Measurements from ENCODE around the gene SON. TPM values are rescaled to one million over a fixed set of nuclear protein-coding genes. Genes with fewer than 3 reads are reported as not detected.
"Not testable (repeated sequence)": the region's sequence is repeated elsewhere in the genome, so short reads cannot be mapped to it uniquely, and the experiment has no call there.

SON gene
- polyA plus RNA-seq: 699 TPM

GRCh38 chr21:33542640-33543504 lies at the start of gene SON:
TSS of gene SON (plus strand) at chr21:33543038. CDS start at chr21:33543093, 55 bp downstream.
- Mint-ChIP-seq H3K4me3 (peak within 1 kb of the TSS; percentile 96 to 100 (median 98)), H3K4me1 (peaks cover 20 to 34% (median 26%) of the 10 kb centered on the region in 3 donors), H3K9me3 (no peaks in the 10 kb centered on the region), H3K27me3 (no peaks in the 10 kb centered on the region), H3K27ac (peak within 1 kb of the TSS; percentile 98 to 100 (median 99)), H3K36me3 (peaks cover under 1% of the 10 kb centered on the region)

- peaks cover 1% of the 10 kb centered on the region for H3K27me3 Mint-ChIP-seq
- H3K27ac Mint-ChIP-seq: no peak overlapping the region
- H3K4me3 Mint-ChIP-seq: peak overlapping the region in 1 of 4 donors; percentile 76
- H3K36me3 Mint-ChIP-seq: no peaks in the 10 kb centered on the region
- H3K4me1 Mint-ChIP-seq: peaks cover 5 to 10% (median 5%) of the 10 kb centered on the region in 3 donors
- no peaks in the 10 kb centered on the region for H3K9me3 Mint-ChIP-seq
Observed at GRCh38 chr21:33493756-33494155, 49.1 kb upstream of the SON start.

- peaks cover 3 to 9% (median 5%) of the 10 kb centered on the region in 3 donors for H3K4me1 Mint-ChIP-seq
Observed at GRCh38 chr21:33495743-33496142, 47.1 kb upstream of the SON start.

GRCh38 chr21:33496345-33496744 lies 46.5 kb upstream of the SON start:
- Mint-ChIP-seq H3K36me3 (no peaks in the 10 kb centered on the region), H3K4me3 (peak overlapping the region in 1 of 4 donors; percentile 16), H3K27ac (no peak overlapping the region), H3K4me1 (peaks cover 3 to 6% (median 5%) of the 10 kb centered on the region in 3 donors), H3K9me3 (no peaks in the 10 kb centered on the region), H3K27me3 (peaks cover 1% of the 10 kb centered on the region)

More at GRCh38 chr21:33495743-33496142, 47.1 kb upstream of the SON start:
- no peak overlapping the region for H3K27ac Mint-ChIP-seq
- no peaks in the 10 kb centered on the region for H3K9me3 Mint-ChIP-seq
- H3K4me3 Mint-ChIP-seq: peak overlapping the region in 1 of 4 donors; percentile 35
- no peaks in the 10 kb centered on the region for H3K36me3 Mint-ChIP-seq
- H3K27me3 Mint-ChIP-seq: peaks cover 1% of the 10 kb centered on the region

GRCh38 chr21:33505833-33506232 lies 37.0 kb upstream of the SON start:
- Mint-ChIP-seq H3K4me1 (no peaks in the 10 kb centered on the region), H3K27ac (no peak overlapping the region), H3K9me3 (peaks cover 0 to 5% (median 4%) of the 10 kb centered on the region in 3 donors), H3K27me3 (no peaks in the 10 kb centered on the region), H3K4me3 (no peak overlapping the region), H3K36me3 (peaks cover 16% of the 10 kb centered on the region)

GRCh38 chr21:33507003-33507402 lies 35.8 kb upstream of the SON start:
- not testable (repeated sequence) for H3K27ac Mint-ChIP-seq, H3K9me3 Mint-ChIP-seq, H3K27me3 Mint-ChIP-seq, H3K4me1 Mint-ChIP-seq, H3K4me3 Mint-ChIP-seq
- H3K36me3 Mint-ChIP-seq: peaks cover 16% of the 10 kb centered on the region

GRCh38 chr21:33510826-33511225 lies 32.0 kb upstream of the SON start:
- Mint-ChIP-seq H3K36me3 (peaks cover 16% of the 10 kb centered on the region), H3K27ac (peak overlapping the region in 1 of 3 donors; percentile 80), H3K4me1 (no peaks in the 10 kb centered on the region), H3K4me3 (no peak overlapping the region), H3K27me3 (no peaks in the 10 kb centered on the region), H3K9me3 (peaks cover 0 to 5% (median 4%) of the 10 kb centered on the region in 3 donors)

- Mint-ChIP-seq H3K27ac (no peak overlapping the region), H3K4me3 (no peak overlapping the region), H3K36me3 (peaks cover 19% of the 10 kb centered on the region), H3K4me1 (no peaks in the 10 kb centered on the region), H3K9me3 (peaks cover 0 to 5% (median 4%) of the 10 kb centered on the region in 3 donors), H3K27me3 (no peaks in the 10 kb centered on the region)
Observed at GRCh38 chr21:33511639-33512038, 31.2 kb upstream of the SON start.

- Mint-ChIP-seq H3K27me3 (no peaks in the 10 kb centered on the region), H3K36me3 (peaks cover 16% of the 10 kb centered on the region), H3K9me3 (no peaks in the 10 kb centered on the region), H3K4me1 (no peaks in the 10 kb centered on the region), H3K27ac (no peak overlapping the region), H3K4me3 (no peak overlapping the region)
Observed at GRCh38 chr21:33512481-33512880, 30.4 kb upstream of the SON start.

- peaks cover 13% of the 10 kb centered on the region for H3K36me3 Mint-ChIP-seq
- no peak overlapping the region for H3K4me3 Mint-ChIP-seq
- no peak overlapping the region for H3K27ac Mint-ChIP-seq
- H3K4me1 Mint-ChIP-seq: no peaks in the 10 kb centered on the region
- H3K27me3 Mint-ChIP-seq: no peaks in the 10 kb centered on the region
- H3K9me3 Mint-ChIP-seq: no peaks in the 10 kb centered on the region
Observed at GRCh38 chr21:33514229-33514628, 28.6 kb upstream of the SON start.

GRCh38 chr21:33518899-33519298 lies 23.9 kb upstream of the SON start:
- Mint-ChIP-seq H3K36me3 (peaks cover 10% of the 10 kb centered on the region), H3K27ac (peak overlapping the region in 1 of 3 donors; percentile 48), H3K4me1 (no peaks in the 10 kb centered on the region), H3K4me3 (no peak overlapping the region), H3K9me3 (no peaks in the 10 kb centered on the region), H3K27me3 (no peaks in the 10 kb centered on the region)

GRCh38 chr21:33522297-33522952 lies 20.4 kb upstream of the SON start:
- H3K36me3 Mint-ChIP-seq: peaks cover 7% of the 10 kb centered on the region
- no peak overlapping the region for H3K4me3 Mint-ChIP-seq

GRCh38 chr21:33522953-33523349 lies 19.9 kb upstream of the SON start:
- peaks cover 0 to 3% (median 0%) of the 10 kb centered on the region in 3 donors for H3K4me1 Mint-ChIP-seq
- H3K27ac Mint-ChIP-seq: no peak overlapping the region
- no peaks in the 10 kb centered on the region for H3K27me3 Mint-ChIP-seq
- no peak overlapping the region for H3K4me3 Mint-ChIP-seq
- H3K9me3 Mint-ChIP-seq: no peaks in the 10 kb centered on the region
- peaks cover 7% of the 10 kb centered on the region for H3K36me3 Mint-ChIP-seq

More at GRCh38 chr21:33522297-33522952, 20.4 kb upstream of the SON start:
- Mint-ChIP-seq H3K9me3 (no peaks in the 10 kb centered on the region), H3K27ac (no peak overlapping the region), H3K4me1 (peaks cover 0 to 3% (median 0%) of the 10 kb centered on the region in 3 donors), H3K27me3 (no peaks in the 10 kb centered on the region)

GRCh38 chr21:33531007-33531406 lies 11.8 kb upstream of the SON start:
- H3K9me3 Mint-ChIP-seq: no peaks in the 10 kb centered on the region
- peaks cover 0 to 1% (median 0%) of the 10 kb centered on the region in 3 donors for H3K4me1 Mint-ChIP-seq
- peaks cover 16% of the 10 kb centered on the region for H3K36me3 Mint-ChIP-seq
- no peak overlapping the region for H3K4me3 Mint-ChIP-seq
- no peaks in the 10 kb centered on the region for H3K27me3 Mint-ChIP-seq
- H3K27ac Mint-ChIP-seq: no peak overlapping the region

- H3K4me3 Mint-ChIP-seq: peak overlapping the region in 1 of 4 donors; percentile 71
- H3K9me3 Mint-ChIP-seq: no peaks in the 10 kb centered on the region
- H3K27ac Mint-ChIP-seq: peak overlapping the region in 1 of 3 donors; percentile 61
- peaks cover 18 to 19% (median 19%) of the 10 kb centered on the region in 3 donors for H3K4me1 Mint-ChIP-seq
- H3K36me3 Mint-ChIP-seq: peaks cover 12% of the 10 kb centered on the region
- no peaks in the 10 kb centered on the region for H3K27me3 Mint-ChIP-seq
Observed at GRCh38 chr21:33537212-33537611, 5.6 kb upstream of the SON start.
